Epithelial cell of prostate (primary cell): ENCODE measurements around the gene PFKM.

ENCODE experiments used
- DNase-seq: peaks from one replicate; pipeline ENCODE4 v3.0.0-alpha.2; 2011; ENCODE audit warnings: low read depth, low spot score
- H3K27ac ChIP-seq: fragments of 450-650 bp; 2 replicates; pipeline ENCODE4 v1.5.1; 2017; ENCODE audit warnings: mild to moderate bottlenecking

The PFKM gene

DNA sequence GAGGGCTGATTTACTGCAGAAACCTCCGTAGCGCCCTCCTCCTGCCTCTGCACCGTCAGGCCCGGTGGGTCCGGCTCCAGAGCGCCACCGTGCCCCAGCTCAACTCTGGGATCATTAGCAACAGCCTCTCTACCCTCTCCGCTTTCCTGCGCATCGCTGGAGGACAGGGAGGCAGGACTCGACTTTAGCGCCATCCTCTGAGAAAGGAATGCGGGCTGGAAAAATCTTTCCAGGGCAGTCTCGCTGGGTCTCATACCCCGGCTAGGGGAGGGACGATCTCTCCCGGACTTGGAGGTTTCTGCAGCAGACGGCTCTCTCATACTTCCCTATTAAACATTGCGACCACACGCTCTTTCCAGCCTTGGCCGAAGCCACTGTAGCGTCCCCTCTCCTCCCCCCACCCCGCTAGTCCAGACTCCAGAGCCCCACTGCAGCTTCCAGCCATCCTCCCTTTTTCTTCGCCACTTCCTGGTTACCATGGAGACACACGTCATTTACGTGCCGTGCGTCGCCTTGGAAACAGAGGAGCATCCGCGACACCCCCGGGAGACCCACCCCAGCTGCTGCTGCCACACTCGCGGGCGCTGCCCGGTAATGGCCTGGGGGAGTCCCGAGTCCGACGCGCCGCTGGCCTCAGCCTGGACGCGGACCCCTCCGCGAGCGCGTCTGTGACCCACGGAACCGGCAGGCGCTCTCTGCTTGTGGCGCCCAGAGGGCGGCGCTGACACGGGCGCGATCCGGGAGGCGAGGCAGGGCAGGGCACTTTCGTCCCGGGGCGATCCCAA, 64.1 kb downstream of the PFKM start, which contains the start of gene CCDC184:
TSS of gene CCDC184 (plus strand) at position 554 of the 785 bp plus-strand sequence. CDS start 479 bp downstream, outside the sequence.
- no peak for DNase-seq
- no peak within 1 kb of the TSS for H3K27ac ChIP-seq

- DNase-seq = no peak
- no peak overlapping the region for H3K27ac ChIP-seq
These were observed 64.8 kb downstream of the PFKM start for GRCh38 chr12:48183876-48184548.

GRCh38 chr12:48184549-48184922, 65.4 kb downstream of the PFKM start:
- H3K27ac ChIP-seq = no peak overlapping the region
- no peak for DNase-seq

- DNase-seq = no peak
- no peak overlapping the region for H3K27ac ChIP-seq
These were observed 66.2 kb downstream of the PFKM start for GRCh38 chr12:48185181-48185919.

GRCh38 chr12:48187916-48188695, 68.9 kb downstream of the PFKM start:
- no peak overlapping the region for H3K27ac ChIP-seq
- DNase-seq = no peak

GRCh38 chr12:48189331-48190125, 70.4 kb downstream of the PFKM start:
- no peak for DNase-seq
- H3K27ac ChIP-seq = no peak overlapping the region

DNA sequence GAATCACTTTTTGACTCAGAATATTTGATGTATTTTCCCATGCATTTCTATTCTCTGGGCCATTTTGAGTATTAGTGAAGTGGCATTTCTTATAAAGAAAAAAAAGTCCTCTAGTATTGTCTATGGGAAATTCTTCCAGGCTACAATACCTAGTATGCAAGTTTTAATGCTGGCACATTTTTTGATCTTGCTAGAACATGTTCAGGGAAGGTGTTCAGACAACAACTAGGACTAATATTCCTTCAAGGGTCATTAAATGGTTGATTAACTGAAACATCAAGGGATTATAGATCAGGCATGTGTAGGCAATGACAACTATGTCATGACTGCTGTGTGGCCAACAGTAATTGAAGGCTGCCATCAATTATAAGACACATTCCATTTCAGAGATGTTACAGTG, 71.9 kb downstream of the PFKM start:
- H3K27ac ChIP-seq = no peak overlapping the region
- DNase-seq = no peak

DNA sequence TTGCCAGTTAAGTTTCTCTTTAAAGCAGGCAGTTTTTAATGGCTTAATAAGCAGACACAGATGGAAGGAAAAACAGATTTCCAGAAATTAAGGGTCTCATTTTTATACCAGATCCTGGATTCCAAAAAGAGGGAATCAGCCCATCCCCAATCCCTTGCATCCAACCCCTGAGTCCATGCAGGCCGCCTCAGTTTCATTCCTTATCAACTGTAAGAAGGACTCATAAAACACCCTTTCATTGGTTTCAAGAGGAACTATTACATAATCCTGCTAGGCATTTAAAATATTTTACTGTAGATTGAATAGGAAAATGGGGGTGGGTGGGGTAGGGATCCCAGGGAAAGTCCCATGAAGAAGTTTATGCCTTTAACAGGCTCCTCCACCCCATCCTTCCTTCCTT, 73.7 kb downstream of the PFKM start:
- no peak overlapping the region for H3K27ac ChIP-seq
- DNase-seq = no peak

DNA sequence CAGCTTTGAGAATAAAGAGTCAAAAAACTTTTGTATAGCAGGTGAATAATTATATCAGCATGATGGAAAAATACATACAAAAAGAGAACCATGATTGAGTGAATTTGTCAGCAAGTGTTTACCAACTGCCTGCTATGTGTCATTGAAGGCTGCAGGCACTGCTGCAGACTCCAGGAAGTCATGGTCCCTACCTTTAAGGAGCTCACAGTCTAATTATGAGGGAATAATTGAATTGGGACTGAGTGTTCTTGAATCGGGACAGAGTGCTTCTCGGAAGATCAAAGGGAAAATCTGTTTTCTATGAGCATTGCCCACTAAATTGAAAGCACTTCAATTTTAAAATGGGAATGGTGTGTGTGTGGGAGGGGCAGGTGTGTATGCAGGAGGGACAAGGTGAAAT, 74.5 kb downstream of the PFKM start:
- no peak for DNase-seq

GRCh38 chr12:48194799-48195201, 75.6 kb downstream of the PFKM start:
- DNase-seq = no peak
- H3K27ac ChIP-seq = no peak overlapping the region

More for the DNA sequence above, 74.5 kb downstream of the PFKM start:
- no peak overlapping the region for H3K27ac ChIP-seq
